Muscle of back (tissue), 13 donors: ENCODE data around the gene GAGE1. TPM values are rescaled to one million over a fixed set of nuclear protein-coding genes. Genes with fewer than 3 reads are reported as not detected.
"Not testable (repeated sequence)": the region's sequence is repeated elsewhere in the genome, so short reads cannot be mapped to it uniquely, and the experiment has no call there.

ENCODE experiments used
- DNase-seq, 3 donors: peaks; one replicate each; pipeline versions ENCODE4 v3.0.0 to v3.0.0-alpha.2; 2013
- long read RNA-seq, 9 donors: transcript quantifications; one replicate each; lab custom pipeline, GENCODE V29; 2026
- polyA plus RNA-seq, 10 donors: library from polyadenylated mRNA; unstranded; fragments of 120-200 nt; gene quantifications; one replicate each; pipeline ENCODE4 v1.2.1, GENCODE V29; 2013; ENCODE audit not compliant: insufficient read length in 10 of 10

GAGE1 gene
- not detected for polyA plus RNA-seq
- long read RNA-seq, donor 1 = 0 reads
- long read RNA-seq, donor 2 = 0 reads
- long read RNA-seq, donor 3 = 0 reads
- long read RNA-seq, donor 4 = 0 reads
- long read RNA-seq, donor 5 = 0 reads
- long read RNA-seq, donor 6 = 0 reads
- long read RNA-seq, donor 7 = 0 reads
- long read RNA-seq, donor 8 = 0 reads
- long read RNA-seq, donor 9 = 0 reads

GRCh38 chrX:49598720-49599119 is at the start of gene GAGE1:
TSS of gene GAGE1 (plus strand) at chrX:49599020. CDS start at chrX:49600175, 1,155 bp downstream.
- DNase-seq = not testable (repeated sequence)

- DNase-seq = not testable (repeated sequence)
Measured at GRCh38 chrX:49550989-49551388, 47.8 kb upstream of the GAGE1 start, which contains the start of gene GAGE12E. TSS of gene GAGE12E (plus strand) at chrX:49551289. CDS start at chrX:49552444, 1,155 bp downstream.

GRCh38 chrX:49560542-49560941 is 38.3 kb upstream of the GAGE1 start, which contains the start of gene GAGE12F:
TSS of gene GAGE12F (plus strand) at chrX:49560842. CDS start at chrX:49561997, 1,155 bp downstream.
- DNase-seq = not testable (repeated sequence)

- not testable (repeated sequence) for DNase-seq
Measured at GRCh38 chrX:49568728-49569127, 30.1 kb upstream of the GAGE1 start.

- DNase-seq = not testable (repeated sequence)
Measured at GRCh38 chrX:49569152-49569551, 29.7 kb upstream of the GAGE1 start.

GRCh38 chrX:49570100-49570499 is 28.7 kb upstream of the GAGE1 start, which contains the start of gene GAGE12G:
TSS of gene GAGE12G (plus strand) at chrX:49570400. CDS start at chrX:49571555, 1,155 bp downstream.
- DNase-seq = not testable (repeated sequence)

GRCh38 chrX:49579649-49580048 is 19.2 kb upstream of the GAGE1 start, which contains the start of gene GAGE12H:
TSS of gene GAGE12H (plus strand) at chrX:49579949. CDS start at chrX:49581104, 1,155 bp downstream.
- DNase-seq = not testable (repeated sequence)

GRCh38 chrX:49589196-49589595 is 9.6 kb upstream of the GAGE1 start, which contains the start of gene GAGE2A:
TSS of gene GAGE2A (plus strand) at chrX:49589496. CDS start at chrX:49590651, 1,155 bp downstream.
- DNase-seq = not testable (repeated sequence)

- not testable (repeated sequence) for DNase-seq
Measured at GRCh38 chrX:49589769-49590478, 8.9 kb upstream of the GAGE1 start.

- not testable (repeated sequence) for DNase-seq
Measured at GRCh38 chrX:49590488-49590887, 8.3 kb upstream of the GAGE1 start.

- no peak for DNase-seq
Measured at GRCh38 chrX:49610718-49611310, 12.0 kb downstream of the GAGE1 start.

- no peak for DNase-seq
Measured at GRCh38 chrX:49618574-49618973, 19.8 kb downstream of the GAGE1 start.

- peak in 1 of 3 donors; percentile 3 for DNase-seq
Measured at GRCh38 chrX:49627086-49627777, 28.4 kb downstream of the GAGE1 start.

GRCh38 chrX:49644991-49645637 is 46.3 kb downstream of the GAGE1 start:
- no peak for DNase-seq

- no peak for DNase-seq
Measured at GRCh38 chrX:49656533-49656932, 57.7 kb downstream of the GAGE1 start.

Other genes starting within 250 kb of the GAGE1 start
- gene GAGE12C, start 66.8 kb upstream of the GAGE1 start, polyA plus RNA-seq = not detected
- gene GAGE12D, start 57.3 kb upstream of the GAGE1 start, polyA plus RNA-seq = not detected
- gene GAGE12E, start 47.7 kb upstream of the GAGE1 start, polyA plus RNA-seq = not detected
- not detected for gene GAGE12F, start 38.2 kb upstream of the GAGE1 start, polyA plus RNA-seq
- not detected for gene GAGE12G, start 28.6 kb upstream of the GAGE1 start, polyA plus RNA-seq
- not detected for gene GAGE12H, start 19.1 kb upstream of the GAGE1 start, polyA plus RNA-seq
- not detected for gene GAGE2A, start 9.5 kb upstream of the GAGE1 start, polyA plus RNA-seq
- gene PAGE1, start 97.0 kb downstream of the GAGE1 start, polyA plus RNA-seq = not detected
- gene PAGE4, start 230.3 kb downstream of the GAGE1 start, polyA plus RNA-seq = under 1 TPM in 1 of 10 donors, not detected in 9; 0.42 TPM